ENCODE measurements around the gene DNASE1L1.

- TF ChIP-seq REST (IDR thresholded peaks at IDR 0.05; ENCODE audit: insufficient read depth in 1 of 2, low read depth in 2 of 2, low read length in 2 of 2) (no peak), TAF1 (IDR thresholded peaks at IDR 0.05; ENCODE audit: borderline replicate concordance, insufficient read depth, low read length) (no peak), SIN3A (IDR thresholded peaks at IDR 0.05; ENCODE audit: borderline replicate concordance, insufficient read depth, low read length) (no peak), POLR2AphosphoS5 (IDR thresholded peaks at IDR 0.05; ENCODE audit: low read depth, low read length) (no peak), FOXP2 (optimal IDR thresholded peaks at IDR 0.05; ENCODE audit: borderline replicate concordance, extremely low read depth, extremely low read length, insufficient read depth) (no peak)
Measured at GRCh38 chrX:154383359-154384283, 25.4 kb downstream of the DNASE1L1 start.

All from PFSK-1 (cell line).